HG02981 (cell line): ENCODE measurements around the gene C1orf53.
"Not testable (repeated sequence)": the region's sequence is repeated elsewhere in the genome, so short reads cannot be mapped to it uniquely, and the experiment has no call there.

Experiments
- ATAC-seq: cut with Tn5 transposase; IDR thresholded peaks from one replicate; pipeline ENCODE4 v1.9.1; 2021; ENCODE audit warnings: mild to moderate bottlenecking, moderate library complexity; ENCODE audit not compliant: unreplicated experiment

C1orf53 gene

GRCh38 chr1:197902454-197903195 is at the start of gene C1orf53:
Gene C1orf53 (plus strand): TSS chr1:197902630. CDS start chr1:197902650, 20 bp downstream.
- peak; percentile 96 for ATAC-seq

GRCh38 chr1:197855751-197856150 is 46.7 kb upstream of the C1orf53 start:
- not testable (repeated sequence) for ATAC-seq

- ATAC-seq, result no peak
These were observed 45.0 kb upstream of the C1orf53 start for GRCh38 chr1:197857477-197857876.

- ATAC-seq, result no peak
These were observed 43.4 kb upstream of the C1orf53 start for GRCh38 chr1:197859024-197859423.

GRCh38 chr1:197862221-197862620 is 40.2 kb upstream of the C1orf53 start:
- ATAC-seq, result no peak

GRCh38 chr1:197862671-197863070 is 39.8 kb upstream of the C1orf53 start:
- no peak for ATAC-seq

GRCh38 chr1:197865809-197866208 is 36.6 kb upstream of the C1orf53 start:
- ATAC-seq, result no peak

GRCh38 chr1:197868751-197869489 is 33.5 kb upstream of the C1orf53 start:
- peak; percentile 78 for ATAC-seq

- no peak for ATAC-seq
These were observed 32.8 kb upstream of the C1orf53 start for GRCh38 chr1:197869490-197870077.

GRCh38 chr1:197876894-197877293 is 25.5 kb upstream of the C1orf53 start:
- ATAC-seq, result no peak

GRCh38 chr1:197880385-197880784 is 22.0 kb upstream of the C1orf53 start:
- ATAC-seq, result not testable (repeated sequence)

- ATAC-seq, result not testable (repeated sequence)
These were observed 20.2 kb upstream of the C1orf53 start for GRCh38 chr1:197882241-197882640.

GRCh38 chr1:197884173-197884572 is 18.3 kb upstream of the C1orf53 start:
- ATAC-seq, result no peak

GRCh38 chr1:197890936-197891335 is 11.5 kb upstream of the C1orf53 start:
- ATAC-seq, result no peak

- no peak for ATAC-seq
These were observed 9.7 kb upstream of the C1orf53 start for GRCh38 chr1:197892684-197893083.

GRCh38 chr1:197896301-197896700 is 6.1 kb upstream of the C1orf53 start:
- ATAC-seq, result no peak

GRCh38 chr1:197899037-197899436 is 3.4 kb upstream of the C1orf53 start:
- no peak for ATAC-seq

GRCh38 chr1:197902131-197902453 is 338 bp upstream of the C1orf53 start:
- ATAC-seq, result no peak

- no peak for ATAC-seq
These were observed 725 bp downstream of the C1orf53 start for GRCh38 chr1:197903196-197903514.

GRCh38 chr1:197904126-197904787 is 1.8 kb downstream of the C1orf53 start:
- ATAC-seq, result no peak

- no peak for ATAC-seq
These were observed 3.4 kb downstream of the C1orf53 start for GRCh38 chr1:197905699-197906351.
